HCT116 (cell line): ENCODE results near the gene CLPTM1L. TPM values are rescaled to one million over a fixed set of nuclear protein-coding genes. Genes with fewer than 3 reads are reported as not detected.
"Not testable (repeated sequence)": the region's sequence is repeated elsewhere in the genome, so short reads cannot be mapped to it uniquely, and the experiment has no call there.

Experiments
- ATAC-seq: fragments of 200-7000 bp; cut with Tn5 transposase; 2 replicates; pipeline ENCODE4 v1.9.1; 2020; ENCODE audit warnings: mild to moderate bottlenecking, moderate library complexity
- BruUV-seq: library from RNA; stranded (reverse); fragments of 400-500 nt; replicated peaks from 2 replicates; lab custom pipeline; 2021; lab: Mats Ljungman, UMichigan
- CTCF ChIA-PET: fragments of 300-600 bp; sonication (Branson Sonifier 250); formaldehyde crosslinking; loops from one replicate; lab custom pipeline; 2021; ENCODE audit warnings: antibody characterized with exemption; lab: Charles Lee
- POLR2A ChIA-PET: fragments of 300-600, 350-600 bp; sonication (Branson Sonifier 250); formaldehyde crosslinking; loops from one replicate; lab custom pipeline; 2021; ENCODE audit warnings: antibody characterized with exemption; lab: Charles Lee
- RAD21 ChIA-PET, 2 experiments: fragments of 300-600 bp; sonication (Branson Sonifier 250); formaldehyde crosslinking; loops; one replicate each; lab custom pipeline; 2023; ENCODE audit warnings: low total read pairs in 2 of 2; ENCODE audit not compliant: uncharacterized antibody in 2 of 2, unreplicated experiment in 2 of 2, low non-redundant PET in 1 of 2; lab: Charles Lee
- DNase-seq: peaks from one replicate; pipeline ENCODE4 v3.0.0-alpha.2; 2010; ENCODE audit warnings: low read depth, low spot score
- H2AFZ ChIP-seq: fragments of 200-600 bp; shearing (Covaris generic), sonication (generic); 2 replicates; pipeline ENCODE4 v1.6.1; 2017; ENCODE audit warnings: low read depth, mixed run types, mixed read lengths, antibody characterized with exemption, low read length; ENCODE audit not compliant: poor library complexity, severe bottlenecking
- H3K27ac ChIP-seq: 2 replicates; pipeline ENCODE4 v1.5.1; 2012; ENCODE audit warnings: low read depth, low read length
- H3K27me3 ChIP-seq: fragments of 200-600 bp; sonication (generic); 2 replicates; pipeline ENCODE4 v1.6.1; 2016; ENCODE audit warnings: mixed run types, low read length, mixed read lengths; ENCODE audit not compliant: insufficient read depth
- H3K36me3 ChIP-seq, 2 experiments: fragments of 200-500 bp in 1 of 2; fragments of 200-600 bp in 1 of 2; sonication (Bioruptor generic) in 1 of 2; sonication (generic) in 1 of 2; 2 replicates each; pipeline versions ENCODE4 v1.5.1 to v1.6.1; 2014 to 2016; ENCODE audit warnings: low read length in 2 of 2, inconsistent platforms in 1 of 2, mixed read lengths in 1 of 2, mixed run types in 1 of 2; ENCODE audit not compliant: insufficient read depth in 2 of 2, control insufficient read depth in 1 of 2
- H3K4me1 ChIP-seq, 2 experiments: fragments of 200-600 bp in 1 of 2; sonication (generic) in 1 of 2; 2 replicates each; pipeline versions ENCODE4 v1.5.1 to v1.6.1; 2012 to 2017; ENCODE audit warnings: low read length in 2 of 2, inconsistent platforms in 1 of 2, mild to moderate bottlenecking in 1 of 2, mixed read lengths in 1 of 2, mixed run types in 1 of 2, moderate library complexity in 1 of 2; ENCODE audit not compliant: insufficient read depth in 2 of 2, control insufficient read depth in 1 of 2
- H3K4me2 ChIP-seq: fragments of 200-600 bp; sonication (generic); 2 replicates; pipeline ENCODE4 v1.6.1; 2017; ENCODE audit warnings: mixed run types, low read length, mixed read lengths
- H3K4me3 ChIP-seq, 2 experiments: fragments of 200-600 bp in 1 of 2; sonication (generic) in 1 of 2; replicated peaks in 1 of 2; 2 replicates each; pipeline ENCODE4 v1.5.1; 2011 to 2016; ENCODE audit warnings: low read length in 2 of 2, control low read depth in 1 of 2, low read depth in 1 of 2, mild to moderate bottlenecking in 1 of 2, mixed read lengths in 1 of 2, mixed run types in 1 of 2
- H3K79me2 ChIP-seq: fragments of 200-600 bp; sonication (generic); 2 replicates; pipeline ENCODE4 v1.6.1; 2017; ENCODE audit warnings: mild to moderate bottlenecking, mixed run types, low read length, moderate library complexity, mixed read lengths; ENCODE audit not compliant: insufficient read depth
- H3K9ac ChIP-seq: fragments of 200-600 bp; sonication (generic); 2 replicates; pipeline ENCODE4 v1.6.1; 2016; ENCODE audit warnings: low read length, mixed read lengths
- H3K9me2 ChIP-seq: fragments of 200-600 bp; sonication (generic), shearing (Covaris generic); 2 replicates; pipeline ENCODE4 v1.6.1; 2017; ENCODE audit warnings: mixed run types, mild to moderate bottlenecking, moderate library complexity; ENCODE audit not compliant: insufficient read depth
- H3K9me3 ChIP-seq, 2 experiments: fragments of 200-500 bp in 1 of 2; fragments of 200-600 bp in 1 of 2; sonication (Bioruptor generic) in 1 of 2; sonication (generic) in 1 of 2; 2 replicates each; pipeline ENCODE4 v1.6.1; 2014 to 2017; ENCODE audit warnings: low read length in 2 of 2, mixed read lengths in 2 of 2, inconsistent platforms in 1 of 2, low read depth in 1 of 2, mild to moderate bottlenecking in 1 of 2, mixed run types in 1 of 2, moderate library complexity in 1 of 2; ENCODE audit not compliant: control insufficient read depth in 1 of 2, insufficient read depth in 1 of 2
- H4K20me1 ChIP-seq: fragments of 200-600 bp; sonication (generic), shearing (Covaris generic); 2 replicates; pipeline ENCODE4 v1.6.1; 2017; ENCODE audit warnings: mixed run types, mild to moderate bottlenecking, moderate library complexity; ENCODE audit not compliant: insufficient read depth
- intact Hi-C: fragments of 100-400 bp; cut with micrococcal nuclease; formaldehyde crosslinking; loops from 2 replicates; pipeline ENCODE4 v1.10.0; 2022
- total RNA-seq: library from RNA; stranded (reverse); gene quantifications from one replicate; pipeline ENCODE4 v1.2.1, GENCODE V29; 2021; ENCODE audit not compliant: unreplicated experiment

CLPTM1L gene
- total RNA-seq, 1 experiment from 2014 or later, result 98.4 TPM

- H2AFZ ChIP-seq, BruUV-seq, intact Hi-C loops, H3K36me3 ChIP-seq, H3K27me3 ChIP-seq, H3K9me3 ChIP-seq, H3K79me2 ChIP-seq, ATAC-seq, H3K4me3 ChIP-seq, DNase-seq, H4K20me1 ChIP-seq, CTCF ChIA-PET, H3K4me2 ChIP-seq, H3K9me2 ChIP-seq, H3K27ac ChIP-seq, RAD21 ChIA-PET, H3K4me1 ChIP-seq, H3K9ac ChIP-seq: not testable (repeated sequence)
- POLR2A ChIA-PET, result interaction anchor here (1.0 kb wide), 1 partner anchor 258 kb away, joined by 4 read pairs; no protein-coding TSS in a partner anchor
Measured at GRCh38 chr5:1284336-1284970, 60.4 kb downstream of the CLPTM1L start.

- H3K4me1 ChIP-seq, H2AFZ ChIP-seq, H3K79me2 ChIP-seq, ATAC-seq, H3K36me3 ChIP-seq, H4K20me1 ChIP-seq, H3K4me3 ChIP-seq, H3K27me3 ChIP-seq, RAD21 ChIA-PET, H3K4me2 ChIP-seq, BruUV-seq, intact Hi-C loops, H3K9ac ChIP-seq, H3K9me2 ChIP-seq, H3K9me3 ChIP-seq, DNase-seq, H3K27ac ChIP-seq, CTCF ChIA-PET: not testable (repeated sequence)
- POLR2A ChIA-PET, result interaction anchor here (1.0 kb wide), 1 partner anchor 259 kb away, joined by 4 read pairs; no protein-coding TSS in a partner anchor
Measured at GRCh38 chr5:1283729-1284041, 61.2 kb downstream of the CLPTM1L start.

GRCh38 chr5:1282993-1283728, 61.7 kb downstream of the CLPTM1L start:
- H3K4me3 ChIP-seq, intact Hi-C loops, H3K4me1 ChIP-seq, BruUV-seq, H3K9ac ChIP-seq, H3K27ac ChIP-seq, H3K4me2 ChIP-seq, DNase-seq, H3K27me3 ChIP-seq, H3K9me3 ChIP-seq, H3K36me3 ChIP-seq, ATAC-seq, H3K9me2 ChIP-seq, H3K79me2 ChIP-seq, H2AFZ ChIP-seq, RAD21 ChIA-PET, CTCF ChIA-PET, H4K20me1 ChIP-seq: not testable (repeated sequence)
- POLR2A ChIA-PET, result interaction anchor here (1.0 kb wide), 1 partner anchor 259 kb away, joined by 4 read pairs; no protein-coding TSS in a partner anchor
